ENCODE measurements around the gene DHX15.

DNA sequence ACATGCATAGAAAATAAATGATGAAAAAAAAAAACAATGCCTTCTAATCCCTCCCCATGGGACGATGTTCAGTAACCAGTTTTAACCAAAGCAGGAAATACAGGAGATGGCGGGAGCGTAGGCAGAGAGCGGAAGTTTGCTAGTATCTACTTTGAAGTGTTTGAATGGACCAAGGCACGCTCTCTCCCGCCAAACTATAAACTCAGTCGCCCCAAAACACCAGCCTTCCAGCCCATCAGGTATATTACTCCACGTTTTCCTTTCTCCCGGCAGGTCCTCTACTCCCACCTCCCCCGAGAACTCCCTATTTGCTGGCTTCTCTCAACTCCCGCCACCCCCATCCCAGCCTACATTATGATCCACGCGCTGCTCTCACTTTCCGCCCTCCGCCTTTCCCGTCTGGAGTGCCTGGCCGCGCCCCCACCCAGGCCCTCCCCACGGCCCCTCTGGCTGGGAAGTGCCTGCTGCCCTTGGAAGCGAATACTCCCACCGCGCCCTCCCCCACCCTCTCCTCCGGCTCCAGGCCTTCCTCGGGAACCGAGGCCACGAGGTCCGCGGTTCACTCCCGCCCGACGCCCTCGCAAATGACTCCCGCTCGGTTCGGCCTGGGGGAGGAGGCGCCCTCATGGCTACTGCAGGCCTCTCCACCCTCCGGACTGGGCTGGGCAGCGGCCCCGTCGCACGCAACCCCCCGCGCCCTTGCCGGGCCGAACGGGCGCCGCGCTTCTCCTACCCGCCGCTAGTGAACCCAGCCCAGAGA is 723 bp downstream of the DHX15 start:
- TF ChIP-seq JUN (CRISPR knock-in tag; IDR thresholded peaks at IDR 0.05) = no peak
- no peak for TF ChIP-seq IRF2 (CRISPR knock-in tag; IDR thresholded peaks at IDR 0.05; ENCODE audit: borderline replicate concordance, low read depth)
- TF ChIP-seq, protein P1, sequence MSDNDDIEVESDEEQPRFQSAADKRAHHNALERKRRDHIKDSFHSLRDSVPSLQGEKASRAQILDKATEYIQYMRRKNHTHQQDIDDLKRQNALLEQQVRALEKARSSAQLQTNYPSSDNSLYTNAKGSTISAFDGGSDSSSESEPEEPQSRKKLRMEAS (CRISPR knock-in tag; IDR thresholded peaks at IDR 0.05) = no peak
- TF ChIP-seq, protein P2, sequence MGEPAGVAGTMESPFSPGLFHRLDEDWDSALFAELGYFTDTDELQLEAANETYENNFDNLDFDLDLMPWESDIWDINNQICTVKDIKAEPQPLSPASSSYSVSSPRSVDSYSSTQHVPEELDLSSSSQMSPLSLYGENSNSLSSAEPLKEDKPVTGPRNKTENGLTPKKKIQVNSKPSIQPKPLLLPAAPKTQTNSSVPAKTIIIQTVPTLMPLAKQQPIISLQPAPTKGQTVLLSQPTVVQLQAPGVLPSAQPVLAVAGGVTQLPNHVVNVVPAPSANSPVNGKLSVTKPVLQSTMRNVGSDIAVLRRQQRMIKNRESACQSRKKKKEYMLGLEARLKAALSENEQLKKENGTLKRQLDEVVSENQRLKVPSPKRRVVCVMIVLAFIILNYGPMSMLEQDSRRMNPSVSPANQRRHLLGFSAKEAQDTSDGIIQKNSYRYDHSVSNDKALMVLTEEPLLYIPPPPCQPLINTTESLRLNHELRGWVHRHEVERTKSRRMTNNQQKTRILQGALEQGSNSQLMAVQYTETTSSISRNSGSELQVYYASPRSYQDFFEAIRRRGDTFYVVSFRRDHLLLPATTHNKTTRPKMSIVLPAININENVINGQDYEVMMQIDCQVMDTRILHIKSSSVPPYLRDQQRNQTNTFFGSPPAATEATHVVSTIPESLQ (CRISPR knock-in tag; IDR thresholded peaks at IDR 0.05) = no peak
- TF ChIP-seq, protein P3, sequence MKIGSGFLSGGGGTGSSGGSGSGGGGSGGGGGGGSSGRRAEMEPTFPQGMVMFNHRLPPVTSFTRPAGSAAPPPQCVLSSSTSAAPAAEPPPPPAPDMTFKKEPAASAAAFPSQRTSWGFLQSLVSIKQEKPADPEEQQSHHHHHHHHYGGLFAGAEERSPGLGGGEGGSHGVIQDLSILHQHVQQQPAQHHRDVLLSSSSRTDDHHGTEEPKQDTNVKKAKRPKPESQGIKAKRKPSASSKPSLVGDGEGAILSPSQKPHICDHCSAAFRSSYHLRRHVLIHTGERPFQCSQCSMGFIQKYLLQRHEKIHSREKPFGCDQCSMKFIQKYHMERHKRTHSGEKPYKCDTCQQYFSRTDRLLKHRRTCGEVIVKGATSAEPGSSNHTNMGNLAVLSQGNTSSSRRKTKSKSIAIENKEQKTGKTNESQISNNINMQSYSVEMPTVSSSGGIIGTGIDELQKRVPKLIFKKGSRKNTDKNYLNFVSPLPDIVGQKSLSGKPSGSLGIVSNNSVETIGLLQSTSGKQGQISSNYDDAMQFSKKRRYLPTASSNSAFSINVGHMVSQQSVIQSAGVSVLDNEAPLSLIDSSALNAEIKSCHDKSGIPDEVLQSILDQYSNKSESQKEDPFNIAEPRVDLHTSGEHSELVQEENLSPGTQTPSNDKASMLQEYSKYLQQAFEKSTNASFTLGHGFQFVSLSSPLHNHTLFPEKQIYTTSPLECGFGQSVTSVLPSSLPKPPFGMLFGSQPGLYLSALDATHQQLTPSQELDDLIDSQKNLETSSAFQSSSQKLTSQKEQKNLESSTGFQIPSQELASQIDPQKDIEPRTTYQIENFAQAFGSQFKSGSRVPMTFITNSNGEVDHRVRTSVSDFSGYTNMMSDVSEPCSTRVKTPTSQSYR (CRISPR knock-in tag; IDR thresholded peaks at IDR 0.05) = no peak; the same call in 1 of the 2 replicates
- TF ChIP-seq, protein P4, sequence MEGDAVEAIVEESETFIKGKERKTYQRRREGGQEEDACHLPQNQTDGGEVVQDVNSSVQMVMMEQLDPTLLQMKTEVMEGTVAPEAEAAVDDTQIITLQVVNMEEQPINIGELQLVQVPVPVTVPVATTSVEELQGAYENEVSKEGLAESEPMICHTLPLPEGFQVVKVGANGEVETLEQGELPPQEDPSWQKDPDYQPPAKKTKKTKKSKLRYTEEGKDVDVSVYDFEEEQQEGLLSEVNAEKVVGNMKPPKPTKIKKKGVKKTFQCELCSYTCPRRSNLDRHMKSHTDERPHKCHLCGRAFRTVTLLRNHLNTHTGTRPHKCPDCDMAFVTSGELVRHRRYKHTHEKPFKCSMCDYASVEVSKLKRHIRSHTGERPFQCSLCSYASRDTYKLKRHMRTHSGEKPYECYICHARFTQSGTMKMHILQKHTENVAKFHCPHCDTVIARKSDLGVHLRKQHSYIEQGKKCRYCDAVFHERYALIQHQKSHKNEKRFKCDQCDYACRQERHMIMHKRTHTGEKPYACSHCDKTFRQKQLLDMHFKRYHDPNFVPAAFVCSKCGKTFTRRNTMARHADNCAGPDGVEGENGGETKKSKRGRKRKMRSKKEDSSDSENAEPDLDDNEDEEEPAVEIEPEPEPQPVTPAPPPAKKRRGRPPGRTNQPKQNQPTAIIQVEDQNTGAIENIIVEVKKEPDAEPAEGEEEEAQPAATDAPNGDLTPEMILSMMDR (IDR thresholded peaks at IDR 0.05) = no peak
